Activated gamma-delta T cell (primary cell): ENCODE measurements around the gene SLC30A3.

Source experiments
- DNase-seq: peaks from one replicate; lab custom pipeline; 2025; lab: John Stamatoyannopoulos, UW

SLC30A3 gene

DNA sequence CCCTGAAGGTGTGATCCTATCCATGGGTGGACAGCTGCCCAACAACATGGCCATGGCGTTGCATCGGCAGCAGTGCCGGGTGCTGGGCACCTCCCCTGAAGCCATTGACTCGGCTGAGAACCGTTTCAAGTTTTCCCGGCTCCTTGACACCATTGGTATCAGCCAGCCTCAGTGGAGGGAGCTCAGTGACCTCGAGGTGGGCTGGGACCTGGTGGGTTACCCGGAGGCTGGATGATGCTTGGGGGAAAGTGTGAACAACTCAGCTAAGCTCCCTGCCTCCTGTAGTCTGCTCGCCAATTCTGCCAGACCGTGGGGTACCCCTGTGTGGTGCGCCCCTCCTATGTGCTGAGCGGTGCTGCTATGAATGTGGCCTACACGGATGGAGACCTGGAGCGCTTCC is 29.5 kb downstream of the SLC30A3 start:
- DNase-seq, result no peak

- DNase-seq, result no peak
Observed at GRCh38 chr2:27231921-27232320, 30.9 kb downstream of the SLC30A3 start.

DNA sequence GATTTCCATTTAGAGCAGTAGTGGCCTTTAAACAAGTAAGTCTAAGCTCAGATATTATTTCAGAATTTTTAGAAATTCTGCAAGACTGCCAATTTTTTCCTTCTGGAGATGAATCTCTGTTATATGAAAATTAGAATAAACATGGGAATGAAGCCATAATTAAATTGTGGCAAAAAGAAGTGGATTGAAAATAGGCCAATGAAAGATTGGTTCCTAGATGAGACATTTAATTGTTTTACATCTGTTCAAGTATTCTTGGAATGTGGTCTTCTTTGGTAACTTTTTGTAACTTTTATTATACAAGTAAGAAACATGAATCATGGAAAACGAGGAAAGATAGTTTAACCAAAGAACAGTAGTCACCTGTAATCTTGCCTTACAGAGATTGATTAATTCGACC is 35.3 kb downstream of the SLC30A3 start:
- no peak for DNase-seq

- DNase-seq, result no peak
Observed at GRCh38 chr2:27225526-27225925, 37.3 kb downstream of the SLC30A3 start.

GRCh38 chr2:27223416-27223815 is 39.4 kb downstream of the SLC30A3 start:
- DNase-seq, result no peak

DNA sequence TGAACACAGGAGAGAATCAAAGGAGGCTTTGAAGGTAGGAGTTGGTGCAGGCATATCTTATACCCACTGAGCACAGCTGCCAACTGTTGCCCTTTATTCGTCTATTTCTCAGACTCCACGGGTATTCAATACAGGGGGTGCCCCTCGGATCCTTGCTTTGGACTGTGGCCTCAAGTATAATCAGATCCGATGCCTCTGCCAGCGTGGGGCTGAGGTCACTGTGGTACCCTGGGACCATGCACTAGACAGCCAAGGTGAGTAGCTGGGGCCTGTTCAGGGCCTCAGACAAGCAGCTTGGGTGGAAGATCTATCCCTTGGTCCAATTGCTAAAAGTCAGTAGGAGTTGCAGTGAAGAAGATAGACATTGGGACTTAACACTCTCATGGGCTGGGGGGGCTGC is 40.4 kb downstream of the SLC30A3 start:
- DNase-seq, result no peak

- DNase-seq, result no peak
Observed at GRCh38 chr2:27221166-27221565, 41.7 kb downstream of the SLC30A3 start.

DNA sequence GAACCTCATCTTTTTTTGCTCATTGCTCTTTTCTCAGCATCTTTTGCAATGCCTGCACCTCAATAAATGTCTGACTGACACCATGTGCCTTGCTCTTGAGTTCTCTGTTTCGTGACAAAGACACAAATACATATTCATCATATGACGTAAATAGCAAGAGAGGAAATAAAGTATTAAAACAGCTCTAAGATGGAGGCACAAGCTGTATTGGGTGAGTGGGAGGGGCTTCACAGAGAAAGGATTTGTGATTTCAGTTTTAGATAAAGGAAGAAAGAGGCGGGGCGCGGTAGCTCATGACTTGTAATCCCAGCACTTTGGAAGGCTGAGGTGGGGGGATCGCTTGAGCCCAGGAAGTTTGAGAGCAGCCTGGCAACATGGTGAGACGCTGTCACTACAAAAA is 42.8 kb downstream of the SLC30A3 start:
- DNase-seq, result no peak

GRCh38 chr2:27219091-27219490 is 43.8 kb downstream of the SLC30A3 start:
- no peak for DNase-seq

- DNase-seq, result no peak
Observed at GRCh38 chr2:27218614-27219013, 44.2 kb downstream of the SLC30A3 start.

GRCh38 chr2:27217173-27218121 is 45.4 kb downstream of the SLC30A3 start, which contains the start of gene CAD:
TSS of gene CAD (plus strand) at chr2:27217369. CDS start at chr2:27217552, 183 bp downstream.
- DNase-seq, result peak; percentile 79

DNA sequence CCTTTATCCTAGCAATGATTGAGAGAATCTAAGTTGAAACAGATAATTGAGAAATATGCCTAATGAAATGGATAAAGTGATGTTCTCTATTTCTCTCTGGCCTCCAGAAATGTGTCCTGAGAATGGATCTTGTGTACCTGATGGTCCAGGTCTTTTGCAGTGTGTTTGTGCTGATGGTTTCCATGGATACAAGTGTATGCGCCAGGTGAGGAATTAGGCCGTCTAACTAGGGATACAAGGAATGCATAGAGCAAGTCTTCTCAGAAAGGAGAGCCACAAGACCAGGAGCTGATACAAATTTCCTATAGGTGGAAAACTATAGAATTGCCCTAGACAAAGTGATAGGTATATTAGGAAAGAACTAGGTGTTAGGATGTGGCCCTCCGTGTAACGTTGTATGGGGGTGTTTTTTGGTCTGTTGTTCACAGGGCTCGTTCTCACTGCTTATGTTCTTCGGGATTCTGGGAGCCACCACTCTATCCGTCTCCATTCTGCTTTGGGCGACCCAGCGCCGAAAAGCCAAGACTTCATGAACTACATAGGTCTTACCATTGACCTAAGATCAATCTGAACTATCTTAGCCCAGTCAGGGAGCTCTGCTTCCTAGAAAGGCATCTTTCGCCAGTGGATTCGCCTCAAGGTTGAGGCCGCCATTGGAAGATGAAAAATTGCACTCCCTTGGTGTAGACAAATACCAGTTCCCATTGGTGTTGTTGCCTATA is 46.3 kb downstream of the SLC30A3 start:
- no peak for DNase-seq

DNA sequence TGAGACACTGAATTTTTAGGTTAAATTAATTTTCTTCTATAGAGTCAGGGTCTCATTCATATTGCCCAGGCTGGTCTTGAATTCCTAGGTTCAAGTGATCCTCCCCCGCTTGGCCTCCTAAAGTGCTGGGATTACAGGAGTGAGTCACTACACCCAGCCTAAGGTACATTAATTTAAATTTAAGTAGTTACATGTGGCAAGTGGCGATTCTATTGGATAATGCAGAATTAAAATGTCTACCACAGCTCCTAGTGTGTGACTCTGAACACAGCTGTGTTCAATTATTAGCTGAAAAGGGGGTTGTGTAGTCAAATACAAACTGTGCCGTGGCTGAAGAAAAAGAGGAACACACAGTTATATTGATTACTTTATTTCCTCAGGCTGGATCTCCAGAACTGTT is 47.9 kb downstream of the SLC30A3 start:
- no peak for DNase-seq

DNA sequence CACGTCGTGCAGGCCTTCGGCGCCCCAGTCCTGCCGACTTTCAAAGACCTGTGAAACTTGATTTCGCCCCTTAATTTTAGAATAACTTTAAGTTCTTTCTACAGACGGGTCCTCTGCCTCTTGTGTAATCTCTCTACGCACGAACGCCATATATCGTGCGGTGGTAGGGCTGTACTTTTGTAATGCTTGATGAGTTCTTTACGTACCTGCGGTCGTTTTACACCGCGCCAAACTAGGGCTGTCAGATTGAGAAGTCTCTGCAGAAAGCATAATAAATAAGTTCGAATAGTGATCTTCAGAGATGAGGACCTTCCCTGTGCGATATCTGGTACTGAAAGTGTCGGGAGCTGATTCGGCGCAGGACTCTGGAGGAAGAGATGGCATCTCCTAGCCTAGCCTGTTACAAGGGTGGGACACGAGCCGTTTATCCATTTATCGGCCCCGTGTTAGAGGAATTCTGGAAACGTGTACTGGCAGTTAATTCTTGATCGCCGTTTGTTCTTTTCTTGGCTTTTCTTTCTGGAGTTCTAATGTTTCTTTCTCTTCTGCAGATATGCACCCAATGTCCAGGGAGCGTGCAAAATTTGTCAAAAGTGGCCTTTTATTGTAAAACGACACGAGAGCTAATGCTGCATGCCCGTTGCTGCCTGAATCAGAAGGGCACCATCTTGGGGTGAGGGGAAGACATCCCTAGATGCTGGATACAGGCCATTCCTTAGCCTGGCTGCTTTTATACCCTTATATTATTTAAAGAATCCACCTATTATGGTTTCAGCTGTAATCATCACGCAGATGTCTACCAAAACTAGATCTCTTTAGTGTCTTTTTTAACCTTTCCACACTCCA is 50.0 kb downstream of the SLC30A3 start:
- no peak for DNase-seq

GRCh38 chr2:27211943-27212625 is 50.8 kb downstream of the SLC30A3 start, which contains the start of the genes ATRAID and SLC5A6:
TSS of gene ATRAID (plus strand) at chr2:27212041. CDS start at chr2:27212369, 328 bp downstream.
TSS of gene SLC5A6 (minus strand) at chr2:27212268. CDS start at chr2:27207650, 4,618 bp downstream.
- DNase-seq, result peak; percentile 80

DNA sequence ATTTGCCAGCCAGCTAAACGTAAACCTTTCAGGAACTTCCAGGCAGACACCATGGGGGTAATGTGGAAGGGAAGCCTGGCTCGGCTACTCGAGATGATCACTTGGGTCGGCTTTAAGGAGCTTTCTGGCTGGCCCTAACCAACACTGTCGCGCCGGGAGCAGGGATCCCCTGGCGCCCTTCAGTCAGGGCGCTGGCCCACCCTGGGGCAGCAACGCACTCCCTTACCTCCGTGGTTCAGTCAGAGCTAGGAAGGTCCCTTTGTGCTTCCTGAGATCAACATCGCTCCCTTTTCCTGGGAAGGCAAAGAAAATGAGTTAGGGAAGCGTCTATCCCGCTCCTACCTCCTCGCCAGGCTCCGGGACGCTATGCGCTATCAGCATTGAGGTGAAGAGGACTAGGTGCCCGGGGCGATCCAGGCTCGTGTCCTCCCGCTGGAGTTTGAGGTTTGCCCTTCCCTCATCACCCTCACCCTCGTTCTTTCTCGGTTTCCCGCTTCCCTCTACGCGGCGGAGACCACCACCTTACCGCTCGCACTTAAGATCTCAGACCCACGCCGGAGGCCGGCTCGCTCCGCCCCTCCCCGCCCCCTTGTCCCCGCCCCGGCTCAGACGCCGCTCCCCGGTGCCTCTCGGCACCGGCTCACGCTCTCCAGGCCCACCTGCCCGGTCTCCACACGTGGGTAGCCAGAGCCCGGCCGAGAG is 51.5 kb downstream of the SLC30A3 start:
- no peak for DNase-seq

- no peak for DNase-seq
Observed at GRCh38 chr2:27209621-27210401, 53.0 kb downstream of the SLC30A3 start.

DNA sequence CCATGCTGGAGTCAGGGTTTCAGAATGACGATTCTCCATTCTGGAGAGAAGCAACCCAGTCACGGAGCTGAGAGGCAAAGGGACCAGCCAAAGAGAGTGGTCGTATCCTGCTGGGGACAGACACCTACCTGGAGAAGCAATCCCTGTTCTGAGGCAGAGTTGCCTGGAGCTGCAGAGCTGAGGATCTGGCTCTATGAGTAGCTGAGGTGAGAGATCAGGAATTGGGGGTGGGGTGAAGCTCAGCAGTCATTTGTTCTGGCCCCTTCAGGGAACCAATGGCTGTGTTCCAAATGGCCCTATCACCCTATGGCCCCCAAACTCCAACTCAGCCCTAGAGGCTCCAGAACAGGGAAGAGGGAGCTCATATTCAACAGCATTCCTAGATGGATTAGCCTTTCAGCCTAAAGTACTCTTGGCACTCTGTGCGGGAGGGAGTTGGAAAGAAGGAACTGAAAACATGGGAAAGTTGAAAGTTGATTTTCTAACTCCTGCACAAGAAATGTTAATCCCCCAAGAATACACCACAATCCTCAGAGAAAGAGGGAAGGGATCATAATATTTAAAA is 54.3 kb downstream of the SLC30A3 start:
- no peak for DNase-seq

DNA sequence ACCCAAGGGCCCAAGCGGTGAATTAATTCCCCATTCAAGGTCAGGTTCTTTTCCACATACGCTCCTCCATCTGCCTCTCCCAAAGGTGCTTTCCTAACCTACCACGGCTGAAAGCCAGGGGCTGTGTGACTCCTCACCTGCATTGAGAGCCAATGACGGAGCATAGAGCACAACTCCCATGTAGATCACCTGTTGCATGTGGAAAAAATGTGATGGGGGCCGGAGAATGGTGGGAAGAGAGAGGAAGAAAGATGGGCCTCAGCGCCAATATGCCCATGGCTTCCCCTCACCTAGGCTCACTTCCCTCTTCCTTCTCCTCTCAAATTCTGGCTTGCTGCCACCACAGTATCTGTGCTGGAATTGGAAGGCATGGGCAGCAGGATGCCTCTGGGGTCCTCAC is 56.5 kb downstream of the SLC30A3 start:
- no peak for DNase-seq
